ENCODE data around the gene GABRA4.

Gene GABRA4

DNA sequence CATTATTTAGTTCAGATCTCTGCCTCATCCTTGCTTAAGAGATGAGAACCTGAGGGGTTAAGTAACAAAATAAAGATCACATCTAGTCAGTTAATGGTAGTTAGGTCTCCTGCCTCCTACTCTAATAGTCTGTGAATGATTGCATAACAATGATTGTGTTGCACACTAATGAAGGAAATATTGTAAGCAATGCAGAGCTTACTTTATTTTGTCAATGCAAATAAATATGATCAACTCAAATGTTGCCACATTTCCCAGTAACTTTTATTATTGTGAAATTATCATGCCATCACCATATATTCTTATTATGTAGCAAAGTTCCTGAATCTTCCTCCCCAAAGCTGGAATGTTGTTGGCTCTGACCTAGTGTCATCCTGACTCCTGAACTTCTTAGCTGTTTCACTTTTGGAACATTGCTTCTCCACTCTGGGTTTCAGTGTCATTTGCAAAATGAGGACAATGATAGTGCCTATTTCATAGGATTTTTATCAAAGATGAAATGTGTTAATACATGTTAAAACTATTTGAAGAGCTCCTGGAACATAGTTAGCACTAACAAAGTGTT lies 17.0 kb upstream of the GABRA4 start:
- no peak overlapping the region for H3K27ac ChIP-seq
- in situ Hi-C loops (cut with HindIII; ENCODE audit: low pct_ligation_motif_present, low sequenced_read_pairs), result no loop called here
- H3K27me3 ChIP-seq (replicated peaks), result no peaks in the 10 kb centered on the region
- H3K36me3 ChIP-seq (replicated peaks), result no peaks in the 10 kb centered on the region
- no peak for TF ChIP-seq CTCF (IDR thresholded peaks at IDR 0.05; ENCODE audit: low read depth, low read length, missing control alignments)
- no peak overlapping the region for H3K4me3 ChIP-seq (ENCODE audit: low read depth, low read length)
- DNase-seq, result no peak

DNA sequence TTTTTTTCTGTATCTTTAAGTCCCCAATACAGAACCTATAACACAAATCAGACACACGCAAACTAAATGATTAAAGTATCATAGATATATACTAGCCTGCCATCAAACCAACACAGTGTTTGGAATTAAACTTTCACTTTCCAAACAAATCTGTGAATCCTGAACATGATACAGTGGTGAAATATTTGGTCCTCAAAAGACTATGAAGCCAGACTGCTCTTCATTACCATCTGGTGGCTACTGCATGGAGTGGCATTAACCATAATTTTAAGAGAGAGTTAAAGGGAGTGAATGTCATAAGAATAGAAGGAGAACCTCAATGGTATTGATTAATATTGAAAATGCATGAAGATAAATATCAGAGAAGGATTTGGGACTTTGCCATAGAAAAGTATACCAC lies 9.2 kb upstream of the GABRA4 start:
- Histone ChIP-seq H3K4me3 (ENCODE audit: low read depth, low read length) (no peak overlapping the region), H3K36me3 (replicated peaks) (no peaks in the 10 kb centered on the region), H3K27ac (no peak overlapping the region), H3K27me3 (replicated peaks) (no peaks in the 10 kb centered on the region)
- DNase-seq, result peak; percentile 31
- TF ChIP-seq CTCF (IDR thresholded peaks at IDR 0.05; ENCODE audit: low read depth, low read length, missing control alignments), result peak; percentile 67
- in situ Hi-C loops (cut with HindIII; ENCODE audit: low pct_ligation_motif_present, low sequenced_read_pairs), result no loop called here

DNA sequence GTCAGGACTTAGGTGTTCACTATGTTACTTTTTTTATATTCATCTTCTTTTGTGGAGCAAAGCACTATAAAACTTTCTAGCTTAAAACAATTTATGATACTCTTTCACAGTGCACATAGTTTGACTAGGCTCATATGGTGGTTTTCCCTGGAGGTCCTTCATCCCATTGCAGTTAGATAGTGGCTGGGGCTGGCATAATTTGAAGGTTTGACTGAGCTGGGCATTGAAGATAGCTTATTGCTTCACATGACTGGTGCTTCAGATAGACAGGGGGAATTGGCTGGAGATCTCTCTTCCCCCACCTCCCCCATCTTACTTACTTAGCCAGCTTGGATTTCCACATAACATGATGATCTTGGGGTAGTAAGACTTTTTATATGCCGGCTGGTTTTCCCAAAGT lies 7.0 kb upstream of the GABRA4 start:
- no peak for DNase-seq
- Histone ChIP-seq H3K27me3 (replicated peaks) (no peaks in the 10 kb centered on the region), H3K36me3 (replicated peaks) (no peaks in the 10 kb centered on the region), H3K4me3 (ENCODE audit: low read depth, low read length) (no peak overlapping the region), H3K27ac (no peak overlapping the region)
- in situ Hi-C loops (cut with HindIII; ENCODE audit: low pct_ligation_motif_present, low sequenced_read_pairs), result no loop called here
- no peak for TF ChIP-seq CTCF (IDR thresholded peaks at IDR 0.05; ENCODE audit: low read depth, low read length, missing control alignments)

DNA sequence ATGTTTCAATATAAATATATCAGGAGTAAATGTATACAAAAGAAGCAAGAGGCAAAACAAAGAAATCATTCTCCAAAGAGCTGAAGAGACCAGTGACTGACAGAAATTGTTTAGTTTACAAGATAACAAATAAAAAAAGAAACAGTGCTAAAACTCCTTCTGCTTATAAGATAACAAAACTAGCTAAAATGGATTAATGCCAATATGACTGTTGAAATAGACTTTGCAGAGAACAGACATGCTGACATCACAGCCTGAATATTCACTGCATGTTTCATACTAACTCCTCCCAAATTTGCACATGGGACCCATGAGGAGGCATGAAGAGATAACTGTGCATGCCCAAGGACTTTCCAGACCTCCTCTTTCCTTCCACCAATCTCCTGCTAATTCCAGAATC lies 6.2 kb upstream of the GABRA4 start:
- in situ Hi-C loops (cut with HindIII; ENCODE audit: low pct_ligation_motif_present, low sequenced_read_pairs), result no loop called here

GRCh38 chr4:46994007-46994405 lies 625 bp upstream of the GABRA4 start:
- TF ChIP-seq CTCF (IDR thresholded peaks at IDR 0.05; ENCODE audit: low read depth, low read length, missing control alignments), result no peak
- Histone ChIP-seq H3K27me3 (replicated peaks) (peaks cover 17% of the 10 kb centered on the region), H3K36me3 (replicated peaks) (no peaks in the 10 kb centered on the region), H3K4me3 (ENCODE audit: low read depth, low read length) (peak overlapping the region; percentile 60), H3K27ac (no peak overlapping the region)
- in situ Hi-C loops (cut with HindIII; ENCODE audit: low pct_ligation_motif_present, low sequenced_read_pairs), result no loop called here
- DNase-seq, result no peak

More for the DNA sequence above, 6.2 kb upstream of the GABRA4 start:
- Histone ChIP-seq H3K27ac (no peak overlapping the region), H3K27me3 (replicated peaks) (no peaks in the 10 kb centered on the region), H3K4me3 (ENCODE audit: low read depth, low read length) (no peak overlapping the region), H3K36me3 (replicated peaks) (no peaks in the 10 kb centered on the region)
- peak; percentile 16 for DNase-seq
- TF ChIP-seq CTCF (IDR thresholded peaks at IDR 0.05; ENCODE audit: low read depth, low read length, missing control alignments), result no peak

GRCh38 chr4:46992338-46992737 lies 1.0 kb downstream of the GABRA4 start:
- TF ChIP-seq CTCF (IDR thresholded peaks at IDR 0.05; ENCODE audit: low read depth, low read length, missing control alignments), result no peak
- Histone ChIP-seq H3K27ac (no peak overlapping the region), H3K27me3 (replicated peaks) (peaks cover 17% of the 10 kb centered on the region), H3K36me3 (replicated peaks) (no peaks in the 10 kb centered on the region), H3K4me3 (ENCODE audit: low read depth, low read length) (no peak overlapping the region)
- no peak for DNase-seq
- in situ Hi-C loops (cut with HindIII; ENCODE audit: low pct_ligation_motif_present, low sequenced_read_pairs), result no loop called here
